Peyer's patch (tissue), 4 donors: ENCODE data around the gene DPYD.

Experiments used
- POLR2A ChIP-seq, 2 donors: fragments of 450-650 bp; IDR thresholded peaks; one replicate each; pipeline ENCODE4 v1.5.1; 2017; ENCODE audit warnings: antibody characterized with exemption in 2 of 2, mild to moderate bottlenecking in 2 of 2, moderate library complexity in 2 of 2
- TF ChIP-seq, protein P1 (sequence below), 6 experiments: fragments of 450-650 bp in 4 of 6; fragments of 200-600 bp in 2 of 6; sonication (generic) in 1 of 6; IDR thresholded peaks; one replicate each; pipeline ENCODE4 v1.5.1; 2017 to 2019; ENCODE audit warnings: antibody characterized with exemption in 6 of 6, mild to moderate bottlenecking in 3 of 6, moderate library complexity in 1 of 6

DNA sequence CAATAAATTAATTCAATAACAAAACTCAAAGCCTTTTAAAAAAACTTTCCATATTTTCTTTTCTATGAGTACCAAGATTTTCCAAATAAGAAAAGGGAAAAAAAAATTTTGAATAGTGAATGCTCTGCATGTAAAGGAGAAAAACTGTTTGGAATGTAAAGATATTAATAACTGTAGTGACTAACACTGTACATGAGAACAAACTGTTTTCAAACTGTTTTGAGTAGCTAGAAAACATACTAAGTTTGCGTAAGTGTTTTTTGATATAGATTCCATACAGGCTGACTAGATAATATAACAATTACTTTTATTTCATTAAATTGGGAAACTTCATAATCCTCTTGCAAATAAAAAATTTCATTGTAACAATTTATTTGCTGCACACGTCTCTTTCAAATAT is 150.5 kb downstream of the DPYD start:
- TF ChIP-seq, protein P1, sequence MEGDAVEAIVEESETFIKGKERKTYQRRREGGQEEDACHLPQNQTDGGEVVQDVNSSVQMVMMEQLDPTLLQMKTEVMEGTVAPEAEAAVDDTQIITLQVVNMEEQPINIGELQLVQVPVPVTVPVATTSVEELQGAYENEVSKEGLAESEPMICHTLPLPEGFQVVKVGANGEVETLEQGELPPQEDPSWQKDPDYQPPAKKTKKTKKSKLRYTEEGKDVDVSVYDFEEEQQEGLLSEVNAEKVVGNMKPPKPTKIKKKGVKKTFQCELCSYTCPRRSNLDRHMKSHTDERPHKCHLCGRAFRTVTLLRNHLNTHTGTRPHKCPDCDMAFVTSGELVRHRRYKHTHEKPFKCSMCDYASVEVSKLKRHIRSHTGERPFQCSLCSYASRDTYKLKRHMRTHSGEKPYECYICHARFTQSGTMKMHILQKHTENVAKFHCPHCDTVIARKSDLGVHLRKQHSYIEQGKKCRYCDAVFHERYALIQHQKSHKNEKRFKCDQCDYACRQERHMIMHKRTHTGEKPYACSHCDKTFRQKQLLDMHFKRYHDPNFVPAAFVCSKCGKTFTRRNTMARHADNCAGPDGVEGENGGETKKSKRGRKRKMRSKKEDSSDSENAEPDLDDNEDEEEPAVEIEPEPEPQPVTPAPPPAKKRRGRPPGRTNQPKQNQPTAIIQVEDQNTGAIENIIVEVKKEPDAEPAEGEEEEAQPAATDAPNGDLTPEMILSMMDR (IDR thresholded peaks at IDR 0.05): no peak
- TF ChIP-seq POLR2A (IDR thresholded peaks at IDR 0.05): no peak
